Measurements from ENCODE around the gene SEM1.
"Not testable (repeated sequence)": the region's sequence is repeated elsewhere in the genome, so short reads cannot be mapped to it uniquely, and the experiment has no call there.

Gene SEM1

DNA sequence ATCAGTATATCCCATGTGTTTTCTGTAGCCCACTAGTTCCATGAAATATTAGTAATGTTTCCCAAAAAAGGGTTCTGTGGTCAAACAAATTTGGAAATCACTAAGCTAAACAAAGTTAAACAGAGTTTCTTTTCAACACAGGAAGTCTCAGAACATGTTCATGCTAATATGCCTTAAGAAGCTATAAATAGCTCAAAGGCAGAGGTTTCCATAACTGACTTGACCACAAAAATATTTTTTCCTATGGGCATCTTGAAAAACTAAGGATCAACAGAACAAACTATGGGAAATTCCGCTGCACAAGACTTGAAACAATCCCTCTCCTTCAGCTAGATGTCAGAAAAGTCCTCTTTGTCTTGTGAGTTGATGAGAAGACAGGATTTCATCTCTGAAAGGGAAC, 59.7 kb downstream of the SEM1 start:
- Histone ChIP-seq H3K36me3 (ENCODE audit: control insufficient read depth, insufficient read depth, low read length) (no peaks in the 10 kb centered on the region), H3K4me1 (ENCODE audit: control insufficient read depth, insufficient read depth, low read length, poor library complexity, severe bottlenecking) (no peaks in the 10 kb centered on the region), H3K4me3 (ENCODE audit: insufficient read depth, low read depth, low read length, poor library complexity, severe bottlenecking) (no peak overlapping the region), H3K27ac (ENCODE audit: insufficient read depth, low read length, poor library complexity, severe bottlenecking) (no peak overlapping the region), H3K9me3 (ENCODE audit: control insufficient read depth, low read length) (no peaks in the 10 kb centered on the region), H3K27me3 (replicated peaks; ENCODE audit: control insufficient read depth, insufficient read depth, low read length, poor library complexity, severe bottlenecking) (no peaks in the 10 kb centered on the region)
- DNase-seq = no peak

DNA sequence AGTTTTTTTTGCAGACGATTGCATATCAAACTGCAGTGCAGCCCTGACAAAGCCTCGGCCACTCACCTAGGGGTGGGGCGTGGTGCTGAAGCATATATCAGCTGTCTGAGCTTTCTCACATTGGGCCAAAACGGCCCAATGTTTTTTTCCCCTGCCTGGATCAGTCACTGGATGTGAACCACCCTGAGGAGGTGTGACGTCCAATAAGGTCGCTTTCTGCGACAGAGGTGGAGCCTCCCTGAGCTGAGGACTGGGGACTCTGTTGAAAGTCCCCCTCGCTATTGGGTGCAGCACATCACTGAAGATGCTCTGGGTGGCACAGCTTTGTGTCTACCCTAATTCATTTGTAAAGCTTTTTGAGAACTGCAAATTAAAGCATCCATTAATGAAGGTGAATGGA, 60.9 kb downstream of the SEM1 start:
- H3K9me3 ChIP-seq (ENCODE audit: control insufficient read depth, low read length) = no peaks in the 10 kb centered on the region
- H3K4me3 ChIP-seq (ENCODE audit: insufficient read depth, low read depth, low read length, poor library complexity, severe bottlenecking) = no peak overlapping the region
- H3K27ac ChIP-seq (ENCODE audit: insufficient read depth, low read length, poor library complexity, severe bottlenecking) = no peak overlapping the region
- H3K27me3 ChIP-seq (replicated peaks; ENCODE audit: control insufficient read depth, insufficient read depth, low read length, poor library complexity, severe bottlenecking) = no peaks in the 10 kb centered on the region
- no peaks in the 10 kb centered on the region for H3K4me1 ChIP-seq (ENCODE audit: control insufficient read depth, insufficient read depth, low read length, poor library complexity, severe bottlenecking)
- H3K36me3 ChIP-seq (ENCODE audit: control insufficient read depth, insufficient read depth, low read length) = no peaks in the 10 kb centered on the region
- DNase-seq = no peak

DNA sequence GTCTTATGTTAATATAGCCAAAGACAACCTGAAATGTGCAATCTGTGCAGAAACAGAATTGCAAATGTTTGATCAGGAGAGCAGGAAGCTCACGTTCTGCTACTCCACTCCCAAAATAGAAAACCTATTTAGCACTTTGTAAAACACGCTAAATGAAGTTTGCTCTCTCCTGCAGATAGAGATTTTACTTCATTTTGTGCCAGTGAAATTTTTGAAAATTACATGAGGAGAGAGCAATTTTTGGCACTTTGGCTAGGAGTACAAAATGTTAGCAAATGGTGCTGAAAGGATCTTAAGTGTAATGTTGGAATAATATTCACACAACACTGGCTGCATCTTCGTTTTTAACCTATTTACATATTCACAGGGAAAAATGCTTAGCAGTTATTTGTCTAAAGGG, 61.9 kb downstream of the SEM1 start:
- Histone ChIP-seq H3K27ac (ENCODE audit: insufficient read depth, low read length, poor library complexity, severe bottlenecking) (no peak overlapping the region), H3K4me3 (ENCODE audit: insufficient read depth, low read depth, low read length, poor library complexity, severe bottlenecking) (no peak overlapping the region), H3K36me3 (ENCODE audit: control insufficient read depth, insufficient read depth, low read length) (no peaks in the 10 kb centered on the region)

DNA sequence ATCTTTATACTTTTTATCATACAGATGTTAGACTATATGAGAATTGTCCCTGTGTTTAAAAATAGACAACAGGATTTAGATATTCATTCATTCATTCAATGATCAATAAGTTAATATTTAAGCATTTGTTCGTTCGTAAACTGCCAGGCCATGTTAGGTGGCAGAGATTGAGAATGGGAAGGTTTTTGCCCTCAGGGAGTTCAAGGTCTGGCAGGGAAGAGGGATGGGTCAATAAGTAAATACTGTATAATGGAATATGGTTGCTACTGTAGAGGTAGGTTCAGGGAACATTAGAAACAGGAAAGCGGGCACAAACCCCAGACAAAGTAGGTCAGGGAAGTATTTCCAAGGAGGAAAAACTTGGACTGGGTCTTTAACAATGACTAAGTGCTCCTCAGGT, 64.6 kb downstream of the SEM1 start:
- H3K9me3 ChIP-seq (ENCODE audit: control insufficient read depth, low read length) = no peaks in the 10 kb centered on the region
- no peaks in the 10 kb centered on the region for H3K27me3 ChIP-seq (replicated peaks; ENCODE audit: control insufficient read depth, insufficient read depth, low read length, poor library complexity, severe bottlenecking)
- H3K4me3 ChIP-seq (ENCODE audit: insufficient read depth, low read depth, low read length, poor library complexity, severe bottlenecking) = no peak overlapping the region
- no peak for DNase-seq
- H3K27ac ChIP-seq (ENCODE audit: insufficient read depth, low read length, poor library complexity, severe bottlenecking) = no peak overlapping the region
- H3K4me1 ChIP-seq (ENCODE audit: control insufficient read depth, insufficient read depth, low read length, poor library complexity, severe bottlenecking) = no peaks in the 10 kb centered on the region
- H3K36me3 ChIP-seq (ENCODE audit: control insufficient read depth, insufficient read depth, low read length) = no peaks in the 10 kb centered on the region

More for the DNA sequence above, 61.9 kb downstream of the SEM1 start:
- Histone ChIP-seq H3K27me3 (replicated peaks; ENCODE audit: control insufficient read depth, insufficient read depth, low read length, poor library complexity, severe bottlenecking) (no peaks in the 10 kb centered on the region), H3K9me3 (ENCODE audit: control insufficient read depth, low read length) (no peaks in the 10 kb centered on the region), H3K4me1 (ENCODE audit: control insufficient read depth, insufficient read depth, low read length, poor library complexity, severe bottlenecking) (no peaks in the 10 kb centered on the region)
- DNase-seq = no peak

DNA sequence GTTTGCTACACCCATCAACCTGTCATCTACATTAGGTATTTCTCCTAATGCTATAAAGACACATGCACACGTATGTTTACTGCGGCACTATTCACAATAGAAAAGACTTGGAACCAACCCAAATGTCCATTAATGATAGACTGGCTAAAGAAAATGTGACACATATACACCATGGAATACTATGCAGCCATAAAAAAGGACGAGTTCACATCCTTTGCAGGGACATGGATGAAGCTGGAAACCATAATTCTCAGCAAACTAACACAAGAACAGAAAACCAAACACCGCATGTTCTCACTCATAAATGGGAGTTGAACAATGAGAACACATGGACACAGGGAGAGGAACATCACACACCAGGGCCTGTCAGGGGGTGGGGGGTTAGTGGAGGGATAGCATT, 66.2 kb downstream of the SEM1 start:
- not testable (repeated sequence) for H3K9me3 ChIP-seq (ENCODE audit: control insufficient read depth, low read length); H3K4me3 ChIP-seq (ENCODE audit: insufficient read depth, low read depth, low read length, poor library complexity, severe bottlenecking); H3K4me1 ChIP-seq (ENCODE audit: control insufficient read depth, insufficient read depth, low read length, poor library complexity, severe bottlenecking); H3K27ac ChIP-seq (ENCODE audit: insufficient read depth, low read length, poor library complexity, severe bottlenecking); DNase-seq; H3K27me3 ChIP-seq (replicated peaks; ENCODE audit: control insufficient read depth, insufficient read depth, low read length, poor library complexity, severe bottlenecking); H3K36me3 ChIP-seq (ENCODE audit: control insufficient read depth, insufficient read depth, low read length)

DNA sequence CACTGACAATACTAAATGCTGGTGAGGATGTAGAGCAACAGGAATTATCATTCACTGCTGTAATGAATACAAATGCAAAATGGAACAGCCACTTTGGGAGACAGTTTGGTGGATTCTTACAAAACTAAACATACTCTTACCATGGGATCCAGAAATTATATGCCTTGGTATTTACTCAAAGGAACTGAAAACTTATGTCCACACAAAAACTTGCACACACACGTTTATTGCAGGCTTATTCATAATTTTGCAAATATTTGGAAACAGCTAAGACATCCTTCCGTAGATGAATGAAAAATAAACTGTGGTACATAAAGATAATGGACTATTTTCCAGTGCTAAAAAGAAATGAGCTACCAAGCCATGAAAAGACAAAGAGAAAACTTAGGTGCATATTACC, 69.6 kb downstream of the SEM1 start:
- H3K4me3 ChIP-seq (ENCODE audit: insufficient read depth, low read depth, low read length, poor library complexity, severe bottlenecking) = no peak overlapping the region
- DNase-seq = no peak
- no peaks in the 10 kb centered on the region for H3K4me1 ChIP-seq (ENCODE audit: control insufficient read depth, insufficient read depth, low read length, poor library complexity, severe bottlenecking)
- H3K27me3 ChIP-seq (replicated peaks; ENCODE audit: control insufficient read depth, insufficient read depth, low read length, poor library complexity, severe bottlenecking) = no peaks in the 10 kb centered on the region
- no peak overlapping the region for H3K27ac ChIP-seq (ENCODE audit: insufficient read depth, low read length, poor library complexity, severe bottlenecking)
- H3K9me3 ChIP-seq (ENCODE audit: control insufficient read depth, low read length) = no peaks in the 10 kb centered on the region
- no peaks in the 10 kb centered on the region for H3K36me3 ChIP-seq (ENCODE audit: control insufficient read depth, insufficient read depth, low read length)

All from effector memory CD4-positive, alpha-beta T cell (primary cell).